HG03108 (cell line): ENCODE results near the gene SERTAD2.
A peak's percentile ranks its signal among the peaks of the same experiment; 100 is the strongest.

Experiments used
- ATAC-seq: cut with Tn5 transposase; IDR thresholded peaks from one replicate; pipeline ENCODE4 v1.9.1; 2021; ENCODE audit warnings: moderate library complexity; ENCODE audit not compliant: unreplicated experiment

SERTAD2 gene

DNA sequence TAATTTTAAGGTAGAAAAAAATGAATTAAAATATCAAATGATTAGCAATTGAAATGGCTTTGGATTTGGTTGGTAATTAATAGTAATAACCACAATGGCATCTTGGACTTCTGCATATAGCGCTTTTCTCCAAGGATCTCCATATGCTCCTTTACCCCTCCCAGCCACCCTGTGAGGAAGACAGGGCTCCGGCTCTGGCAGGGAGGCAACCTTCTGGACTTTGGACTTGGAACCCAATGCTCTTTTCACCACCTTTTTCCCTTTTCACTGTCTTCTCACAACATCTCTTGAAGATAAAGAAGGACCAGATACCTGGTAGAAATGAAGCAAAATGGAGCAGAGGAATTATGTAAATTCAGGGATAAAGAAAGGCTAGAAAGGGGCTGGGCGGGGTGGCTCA is 23.8 kb upstream of the SERTAD2 start:
- ATAC-seq, result no peak

DNA sequence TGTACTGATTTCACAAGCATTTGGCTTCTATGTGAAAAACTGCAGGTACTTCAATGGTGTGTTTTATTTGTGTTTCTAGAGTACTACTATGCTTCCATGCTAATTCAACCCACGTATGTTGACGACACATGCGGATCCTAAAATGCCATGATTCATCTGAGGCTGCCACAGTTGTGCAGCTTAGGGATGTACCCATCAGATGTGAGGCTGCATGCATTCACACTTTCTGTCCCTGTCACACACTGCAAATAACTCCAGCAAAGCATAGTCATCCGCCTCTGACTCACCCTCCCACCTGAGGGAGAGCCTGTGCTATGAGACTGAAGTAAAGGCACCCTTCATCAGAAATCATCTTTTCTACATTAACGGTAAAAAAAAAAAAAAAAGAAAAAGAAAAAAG is 22.1 kb upstream of the SERTAD2 start:
- ATAC-seq, result peak; percentile 50

DNA sequence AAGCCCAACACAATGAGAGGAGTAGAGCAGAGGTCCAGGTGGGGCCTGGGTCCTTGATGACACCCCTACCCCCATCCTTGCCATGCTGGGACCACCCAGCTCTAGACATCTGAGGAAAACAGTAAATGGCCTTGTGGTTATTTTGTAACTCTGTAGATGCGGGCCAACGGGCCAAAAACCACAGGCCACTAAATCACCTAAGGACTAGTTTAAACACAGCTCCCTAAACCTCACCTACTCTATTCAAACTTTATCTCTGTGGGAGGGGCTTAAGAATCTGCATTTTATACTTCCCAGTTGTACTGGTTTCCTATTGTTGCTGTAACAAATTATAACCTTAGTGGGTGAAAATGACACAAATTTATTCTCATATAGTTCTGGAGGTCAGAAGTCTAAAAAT is 19.0 kb upstream of the SERTAD2 start:
- ATAC-seq, result no peak

GRCh38 chr2:64670047-64670446 is 16.3 kb upstream of the SERTAD2 start:
- no peak for ATAC-seq

DNA sequence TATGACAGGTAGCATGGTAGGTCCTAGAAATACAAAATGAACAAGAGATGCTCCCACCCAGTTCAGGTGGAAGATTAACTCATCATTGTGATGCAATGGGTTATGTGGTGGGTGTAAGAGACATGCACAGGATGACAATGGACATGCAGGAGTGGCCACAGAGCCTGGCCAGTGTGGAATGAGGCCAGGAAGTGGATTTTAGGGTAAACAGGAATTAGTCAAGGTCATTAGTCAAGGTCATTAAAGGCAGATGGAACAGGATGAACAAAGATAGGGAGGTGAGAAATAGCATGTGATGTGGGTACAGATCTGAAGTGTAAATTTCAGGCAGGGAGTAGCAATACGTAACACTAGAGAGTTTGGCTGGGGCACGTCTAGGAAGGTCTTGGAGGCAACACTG is 15.6 kb upstream of the SERTAD2 start:
- ATAC-seq, result no peak

DNA sequence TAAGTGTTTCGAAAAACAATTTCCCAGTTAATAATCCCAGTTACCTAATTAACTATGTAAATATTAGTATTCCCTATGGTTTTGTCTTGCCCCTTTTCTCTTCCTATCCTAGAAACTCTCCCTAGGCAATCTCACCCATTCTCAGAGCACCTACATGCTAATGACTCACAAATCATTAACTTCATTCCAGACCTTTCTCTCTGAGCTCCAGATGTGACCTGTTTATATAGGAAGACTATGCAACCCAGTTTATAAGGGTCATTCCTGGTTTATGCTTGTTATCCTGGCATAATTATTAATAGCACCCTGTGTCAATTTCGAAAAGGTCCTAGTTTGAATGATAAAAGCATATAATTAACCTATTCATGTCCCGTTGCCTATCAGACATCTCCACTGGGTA is 14.8 kb upstream of the SERTAD2 start:
- ATAC-seq, result no peak

DNA sequence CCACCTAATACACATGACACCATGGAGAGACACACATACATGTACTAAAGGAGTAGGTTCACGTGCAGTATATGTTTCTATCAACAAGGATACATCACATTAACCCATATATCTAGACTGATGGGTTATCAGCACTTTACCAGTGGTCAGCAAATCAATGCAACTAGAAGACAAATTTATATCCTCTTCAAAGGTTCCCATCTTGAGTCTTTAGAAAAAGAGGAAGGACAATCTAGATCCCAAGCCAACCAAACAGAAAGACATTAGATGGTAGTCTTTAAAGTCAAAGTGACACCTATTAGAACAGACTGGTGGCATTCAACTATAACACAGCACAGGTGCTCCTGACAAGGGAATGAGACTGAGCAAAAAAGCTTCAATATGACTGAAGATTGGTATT is 13.8 kb upstream of the SERTAD2 start:
- no peak for ATAC-seq

GRCh38 chr2:64666810-64667438 is 13.2 kb upstream of the SERTAD2 start:
- peak; percentile 68 for ATAC-seq

DNA sequence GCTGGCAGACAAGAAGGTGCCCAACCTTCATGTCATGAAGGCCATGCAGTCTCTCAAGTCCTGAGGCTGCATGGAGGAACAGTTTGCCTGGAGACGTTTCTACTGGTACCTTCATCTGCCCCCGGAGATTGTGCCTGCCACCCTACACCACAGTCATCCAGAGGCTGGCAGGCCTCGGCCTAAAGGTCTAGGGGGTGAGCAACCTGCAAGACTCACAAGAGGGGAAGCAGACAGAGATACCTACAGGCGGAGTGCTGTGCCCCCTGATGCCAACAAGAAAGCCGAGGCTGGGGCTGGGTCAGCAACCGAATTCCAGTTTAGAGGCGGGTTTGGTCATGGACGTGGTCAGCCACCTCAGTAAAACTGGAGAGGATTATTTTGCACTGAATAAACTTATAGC is 12.0 kb upstream of the SERTAD2 start:
- no peak for ATAC-seq

DNA sequence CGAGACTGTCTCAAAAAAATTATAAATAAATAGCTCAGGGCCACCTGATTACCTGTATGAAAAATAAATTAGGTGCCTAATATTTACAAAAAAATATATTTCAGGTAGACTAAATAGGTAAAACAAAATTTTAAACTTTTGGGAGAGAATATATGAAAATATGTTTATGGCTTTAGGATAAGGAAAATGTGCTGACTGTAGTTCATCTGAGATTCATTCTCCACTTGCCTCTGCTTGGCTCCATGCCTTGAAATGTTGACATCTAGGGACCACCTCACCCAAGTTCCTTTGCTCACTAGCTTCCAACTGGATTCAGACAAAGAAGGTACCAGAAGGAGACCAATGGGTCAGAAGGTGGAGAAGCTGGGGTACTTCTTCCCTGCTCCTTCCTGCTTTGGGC is 9.7 kb upstream of the SERTAD2 start:
- ATAC-seq, result no peak

DNA sequence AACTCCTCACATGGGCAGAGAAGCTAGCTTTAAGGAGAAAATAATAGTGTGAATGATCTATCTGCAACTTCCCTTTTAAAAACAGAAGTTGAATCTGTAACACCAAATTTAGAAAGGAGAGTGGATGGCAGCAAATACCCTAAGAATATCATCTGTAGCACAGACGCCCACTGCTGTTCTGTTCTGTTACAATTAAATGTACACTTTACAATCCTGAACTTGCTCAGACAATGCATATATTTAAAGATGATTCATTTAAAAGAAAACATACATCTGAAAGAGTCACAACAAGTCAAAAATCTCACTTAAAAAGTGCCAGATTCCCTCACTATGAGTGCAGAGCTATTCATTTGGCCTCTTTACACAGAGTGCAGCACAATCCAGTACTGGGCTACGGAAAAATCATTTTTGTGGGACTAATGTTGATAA is 8.0 kb upstream of the SERTAD2 start:
- ATAC-seq, result no peak

GRCh38 chr2:64659252-64659651 is 5.5 kb upstream of the SERTAD2 start:
- no peak for ATAC-seq

GRCh38 chr2:64658269-64658668 is 4.6 kb upstream of the SERTAD2 start:
- ATAC-seq, result no peak

- no peak for ATAC-seq
Measured at GRCh38 chr2:64657411-64657810, 3.7 kb upstream of the SERTAD2 start.

DNA sequence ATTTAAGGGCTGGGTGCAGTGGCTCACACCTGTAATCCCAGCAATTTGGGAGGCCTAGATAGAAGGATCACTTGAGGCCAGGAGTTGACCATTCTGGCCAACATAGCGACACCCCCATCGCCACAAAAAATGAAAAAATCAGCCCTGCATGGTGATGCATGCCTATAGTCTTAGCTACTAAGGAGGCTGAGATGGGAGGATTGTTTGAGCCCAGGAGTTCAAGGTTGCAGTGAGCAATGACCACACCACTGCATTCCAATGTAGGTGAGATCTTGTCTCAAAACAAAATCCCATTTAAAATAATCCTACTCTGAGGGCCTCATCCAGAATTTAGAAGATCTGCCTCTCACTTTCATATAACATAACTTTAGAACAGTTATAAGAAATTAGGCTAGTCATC is 2.7 kb upstream of the SERTAD2 start:
- ATAC-seq, result no peak

GRCh38 chr2:64655873-64656272 is 2.2 kb upstream of the SERTAD2 start:
- ATAC-seq, result no peak

GRCh38 chr2:64655018-64655664 is 1.4 kb upstream of the SERTAD2 start:
- ATAC-seq, result no peak

DNA sequence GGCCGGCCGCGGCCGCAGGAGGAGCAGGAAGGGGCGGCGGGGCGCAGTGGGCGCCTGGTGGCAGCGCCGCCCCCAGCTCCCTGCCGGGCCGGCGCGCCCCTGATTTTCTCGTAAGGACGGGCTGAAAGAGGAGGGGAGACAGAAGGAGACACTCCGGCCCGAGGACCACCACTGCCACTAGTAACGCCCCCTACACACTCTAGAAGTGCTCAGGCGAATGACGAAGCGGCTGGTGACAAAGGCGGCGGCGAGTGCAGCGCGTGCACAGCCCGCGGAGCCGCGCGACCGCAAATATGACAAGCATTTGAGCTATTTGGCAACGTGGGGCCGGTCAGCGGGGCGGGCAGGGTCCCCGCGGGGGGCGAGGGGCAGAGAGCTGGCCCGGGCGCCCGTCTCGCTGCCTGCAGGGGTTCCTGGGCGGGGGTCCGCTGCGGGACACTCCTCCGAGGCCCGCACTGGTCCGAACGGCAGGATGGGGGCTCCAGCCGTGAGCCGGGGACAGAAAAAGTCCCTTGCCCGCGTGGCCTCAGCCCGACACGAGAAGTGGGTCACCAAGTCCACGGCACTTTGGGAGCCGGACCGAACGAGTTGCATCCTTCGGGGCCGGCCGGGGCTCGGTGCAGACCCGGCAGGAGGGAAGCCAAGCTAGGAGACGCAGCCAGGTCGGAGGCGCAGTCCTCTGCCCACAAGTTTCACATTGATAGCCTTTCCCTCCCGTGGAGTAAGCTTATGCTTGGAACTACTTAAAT is 524 bp upstream of the SERTAD2 start:
- ATAC-seq, result peak; percentile 18

GRCh38 chr2:64652231-64653108 is 1.2 kb downstream of the SERTAD2 start:
- no peak for ATAC-seq

GRCh38 chr2:64651590-64651989 is 2.1 kb downstream of the SERTAD2 start:
- no peak for ATAC-seq

DNA sequence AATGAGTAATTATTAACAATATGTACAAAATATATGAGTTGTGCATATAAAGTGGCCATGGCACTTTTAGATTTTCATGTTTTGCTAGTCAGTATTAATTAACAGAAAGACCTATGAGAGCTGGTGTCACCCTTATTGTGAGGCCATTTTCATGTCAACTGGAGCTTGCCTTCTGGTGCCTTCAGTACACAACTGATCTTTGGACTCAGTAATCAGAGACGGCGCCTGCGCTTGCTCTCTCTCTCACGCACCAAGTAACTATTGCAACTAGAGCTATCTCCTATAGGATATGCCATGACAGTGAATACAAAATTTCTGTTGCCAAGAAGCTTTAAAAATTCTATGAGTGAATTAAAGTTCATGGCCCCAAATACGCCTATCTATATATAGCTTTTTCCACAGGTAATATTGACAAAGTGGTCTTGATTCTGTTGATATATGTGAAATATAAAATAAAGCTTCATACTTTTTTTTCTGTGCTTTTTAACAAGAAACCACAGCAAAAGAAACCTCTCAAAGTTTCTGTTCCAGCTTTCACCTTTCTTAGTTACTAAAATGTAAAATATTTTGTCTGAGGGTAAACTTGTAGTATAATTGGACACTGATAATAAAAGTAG is 2.9 kb downstream of the SERTAD2 start:
- no peak for ATAC-seq
